GM12878 (cell line): Measurements from ENCODE around the gene STAMBPL1. TPM values are rescaled to one million over a fixed set of nuclear protein-coding genes. Genes with fewer than 3 reads are reported as not detected.
A peak's percentile ranks its signal among the peaks of the same experiment; 100 is the strongest.

Experiments
- CHD1 ChIP-seq: IDR thresholded peaks from 2 replicates; pipeline ENCODE4 v1.6.1; 2012; ENCODE audit warnings: low read depth, low read length, improper control_type of control experiment
- CHD4 ChIP-seq: fragments of 200-600 bp; sonication (generic); IDR thresholded peaks from 2 replicates; pipeline ENCODE4 v1.6.1; 2016; ENCODE audit warnings: mild to moderate bottlenecking
- FOXK2 ChIP-seq: fragments of 450-650 bp; IDR thresholded peaks from 2 replicates; pipeline ENCODE4 v1.6.1; 2017; ENCODE audit warnings: mild to moderate bottlenecking, moderate library complexity
- FOXM1 ChIP-seq: IDR thresholded peaks from 2 replicates; pipeline ENCODE4 v1.6.1; 2012; ENCODE audit warnings: low read depth, mild to moderate bottlenecking, inconsistent platforms, low read length, moderate library complexity
- IKZF1 ChIP-seq: fragments of 450-650 bp; conservative IDR thresholded peaks from 2 replicates; pipeline ENCODE4 v1.6.1; 2017; ENCODE audit warnings: antibody characterized with exemption, mild to moderate bottlenecking
- JUNB ChIP-seq: IDR thresholded peaks from 2 replicates; pipeline ENCODE4 v1.6.1; 2016; ENCODE audit warnings: antibody characterized with exemption, mild to moderate bottlenecking
- JUND ChIP-seq: IDR thresholded peaks from 2 replicates; pipeline ENCODE4 v1.6.1; 2012; ENCODE audit warnings: low read depth, mild to moderate bottlenecking, low read length, improper control_type of control experiment, moderate library complexity
- KAT2A ChIP-seq: conservative IDR thresholded peaks from 2 replicates; pipeline ENCODE4 v1.6.1; 2011; ENCODE audit warnings: low read depth, low read length; ENCODE audit not compliant: control insufficient read depth
- KLF5 ChIP-seq: fragments of 450-650 bp; IDR thresholded peaks from 2 replicates; pipeline ENCODE4 v1.6.1; 2014; ENCODE audit warnings: mild to moderate bottlenecking; ENCODE audit not compliant: partially characterized antibody
- MEF2B ChIP-seq: fragments of 450-650 bp; IDR thresholded peaks from 2 replicates; pipeline ENCODE4 v1.6.1; 2018; ENCODE audit warnings: mild to moderate bottlenecking, moderate library complexity; ENCODE audit not compliant: partially characterized antibody, poor library complexity, severe bottlenecking
- MTA3 ChIP-seq: IDR thresholded peaks from 2 replicates; pipeline ENCODE4 v1.6.1; 2012; ENCODE audit warnings: low read length, inconsistent platforms, borderline replicate concordance
- NFIC ChIP-seq: IDR thresholded peaks from 2 replicates; pipeline ENCODE4 v1.6.1; 2012; ENCODE audit warnings: low read depth, mild to moderate bottlenecking, inconsistent platforms, low read length, moderate library complexity
- NRF1 ChIP-seq: conservative IDR thresholded peaks from 2 replicates; pipeline ENCODE4 v1.6.1; 2011; ENCODE audit warnings: mild to moderate bottlenecking, low read depth, low read length, improper control_type of control experiment
- POLR2A ChIP-seq: IDR thresholded peaks from 2 replicates; pipeline ENCODE4 v1.6.1; 2011; ENCODE audit warnings: low read depth, mild to moderate bottlenecking, low read length
- RCOR1 ChIP-seq: conservative IDR thresholded peaks from 2 replicates; pipeline ENCODE4 v1.6.1; 2012; ENCODE audit warnings: low read depth, low read length, improper control_type of control experiment
- RUNX3 ChIP-seq: IDR thresholded peaks from 2 replicates; pipeline ENCODE4 v1.6.1; 2012; ENCODE audit warnings: low read length, inconsistent platforms
- SUPT20H ChIP-seq: IDR thresholded peaks from 2 replicates; pipeline ENCODE4 v1.6.1; 2011; ENCODE audit warnings: low read depth, mild to moderate bottlenecking, low read length, moderate library complexity, borderline replicate concordance; ENCODE audit not compliant: control insufficient read depth
- TBL1XR1 ChIP-seq: IDR thresholded peaks from 2 replicates; pipeline ENCODE4 v1.6.1; 2012; ENCODE audit warnings: low read depth, low read length, improper control_type of control experiment
- polyA plus RNA-seq, 11 experiments: library from polyadenylated mRNA; depleted of rRNA in 4 of 11; unstranded in 6 of 11; stranded (reverse) in 5 of 11; fragments of >200 nt; fragmentation: Nextera tagmentation in 4 of 11; fragmentation: Illumina TruSeq in 1 of 11; extraction: Ambion mirVana in 4 of 11; extraction: Trizol in 1 of 11; gene quantifications; 1 replicate in 1 of 11; 2 replicates in 10 of 11; pipeline versions ENCODE4 v1.2.1 to v1.2.3, GENCODE V29; 2011 to 2016; ENCODE audit warnings: inconsistent platforms in 2 of 11, missing spikeins in 2 of 11, low read depth in 1 of 11
- total RNA-seq, 4 experiments: library from RNA; depleted of rRNA in 3 of 4; stranded (reverse); fragments of >200 nt in 3 of 4; fragmentation: Illumina TruSeq in 1 of 4; extraction: Trizol in 1 of 4; gene quantifications; 2 replicates each; pipeline versions ENCODE4 v1.2.1 to v1.2.3, GENCODE V29; 2013 to 2021
- TF ChIP-seq, protein P1 (sequence below): fragments of 450-650 bp; IDR thresholded peaks from 2 replicates; pipeline ENCODE4 v1.6.1; 2017; ENCODE audit warnings: antibody characterized with exemption, mild to moderate bottlenecking, moderate library complexity
- TF ChIP-seq, protein P2 (sequence below): IDR thresholded peaks from 2 replicates; pipeline ENCODE4 v1.6.1; 2012; ENCODE audit warnings: low read depth, low read length, improper control_type of control experiment
- TF ChIP-seq, protein P3 (sequence below): fragments of 450-650 bp; IDR thresholded peaks from 2 replicates; pipeline ENCODE4 v1.6.1; 2018; ENCODE audit warnings: borderline replicate concordance, mild to moderate bottlenecking; ENCODE audit not compliant: partially characterized antibody
- TF ChIP-seq, protein P4 (sequence below): IDR thresholded peaks from 2 replicates; pipeline ENCODE4 v1.6.1; 2012; ENCODE audit warnings: low read depth, low read length, improper control_type of control experiment

The STAMBPL1 gene
- total and polyA plus RNA-seq, 10 of the 15 experiments (the other 5 are each of a cell fraction or from before 2014, with no cell fraction given), result 7.5 to 44.1 (median 25.4) TPM

DNA sequence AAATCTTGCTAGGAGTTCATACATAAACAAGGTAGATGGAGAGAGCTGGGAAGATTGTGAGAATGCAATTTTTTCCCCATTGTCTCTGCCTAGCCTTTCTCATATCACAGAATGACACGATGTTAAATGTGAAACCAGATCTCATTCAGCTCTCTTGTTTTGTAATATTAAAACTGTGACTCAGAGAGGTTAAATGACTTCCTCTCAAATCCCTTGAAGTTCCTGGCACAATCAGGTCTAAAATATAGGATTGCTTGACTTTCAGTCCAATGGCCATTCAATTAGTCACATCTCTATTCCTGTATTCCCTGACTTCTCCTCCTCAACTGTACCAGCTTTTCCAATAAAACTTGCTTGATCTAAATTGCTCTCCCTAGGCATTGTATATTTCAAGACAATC is 31.5 kb upstream of the STAMBPL1 start (continued):
- TF ChIP-seq KLF5 (no peak), JUNB (peak; percentile 86), MTA3 (no peak), NRF1 (no peak), FOXM1 (no peak), MEF2B (no peak), CHD1 (no peak), POLR2A (no peak), SUPT20H (no peak), IKZF1 (0 out of 2 replicates have a peak, but pooled peaks have one; percentile 37), RUNX3 (peak; percentile 38; the same call in 1 of the 2 replicates), FOXK2 (no peak), RCOR1 (no peak), KAT2A (no peak), NFIC (peak; percentile 75), TBL1XR1 (no peak), JUND (no peak), CHD4 (no peak)
- TF ChIP-seq, protein P1, sequence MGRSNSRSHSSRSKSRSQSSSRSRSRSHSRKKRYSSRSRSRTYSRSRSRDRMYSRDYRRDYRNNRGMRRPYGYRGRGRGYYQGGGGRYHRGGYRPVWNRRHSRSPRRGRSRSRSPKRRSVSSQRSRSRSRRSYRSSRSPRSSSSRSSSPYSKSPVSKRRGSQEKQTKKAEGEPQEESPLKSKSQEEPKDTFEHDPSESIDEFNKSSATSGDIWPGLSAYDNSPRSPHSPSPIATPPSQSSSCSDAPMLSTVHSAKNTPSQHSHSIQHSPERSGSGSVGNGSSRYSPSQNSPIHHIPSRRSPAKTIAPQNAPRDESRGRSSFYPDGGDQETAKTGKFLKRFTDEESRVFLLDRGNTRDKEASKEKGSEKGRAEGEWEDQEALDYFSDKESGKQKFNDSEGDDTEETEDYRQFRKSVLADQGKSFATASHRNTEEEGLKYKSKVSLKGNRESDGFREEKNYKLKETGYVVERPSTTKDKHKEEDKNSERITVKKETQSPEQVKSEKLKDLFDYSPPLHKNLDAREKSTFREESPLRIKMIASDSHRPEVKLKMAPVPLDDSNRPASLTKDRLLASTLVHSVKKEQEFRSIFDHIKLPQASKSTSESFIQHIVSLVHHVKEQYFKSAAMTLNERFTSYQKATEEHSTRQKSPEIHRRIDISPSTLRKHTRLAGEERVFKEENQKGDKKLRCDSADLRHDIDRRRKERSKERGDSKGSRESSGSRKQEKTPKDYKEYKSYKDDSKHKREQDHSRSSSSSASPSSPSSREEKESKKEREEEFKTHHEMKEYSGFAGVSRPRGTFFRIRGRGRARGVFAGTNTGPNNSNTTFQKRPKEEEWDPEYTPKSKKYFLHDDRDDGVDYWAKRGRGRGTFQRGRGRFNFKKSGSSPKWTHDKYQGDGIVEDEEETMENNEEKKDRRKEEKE, result no peak
- TF ChIP-seq, protein P2, sequence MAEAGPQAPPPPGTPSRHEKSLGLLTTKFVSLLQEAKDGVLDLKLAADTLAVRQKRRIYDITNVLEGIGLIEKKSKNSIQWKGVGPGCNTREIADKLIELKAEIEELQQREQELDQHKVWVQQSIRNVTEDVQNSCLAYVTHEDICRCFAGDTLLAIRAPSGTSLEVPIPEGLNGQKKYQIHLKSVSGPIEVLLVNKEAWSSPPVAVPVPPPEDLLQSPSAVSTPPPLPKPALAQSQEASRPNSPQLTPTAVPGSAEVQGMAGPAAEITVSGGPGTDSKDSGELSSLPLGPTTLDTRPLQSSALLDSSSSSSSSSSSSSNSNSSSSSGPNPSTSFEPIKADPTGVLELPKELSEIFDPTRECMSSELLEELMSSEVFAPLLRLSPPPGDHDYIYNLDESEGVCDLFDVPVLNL, result no peak
- TF ChIP-seq, protein P3, sequence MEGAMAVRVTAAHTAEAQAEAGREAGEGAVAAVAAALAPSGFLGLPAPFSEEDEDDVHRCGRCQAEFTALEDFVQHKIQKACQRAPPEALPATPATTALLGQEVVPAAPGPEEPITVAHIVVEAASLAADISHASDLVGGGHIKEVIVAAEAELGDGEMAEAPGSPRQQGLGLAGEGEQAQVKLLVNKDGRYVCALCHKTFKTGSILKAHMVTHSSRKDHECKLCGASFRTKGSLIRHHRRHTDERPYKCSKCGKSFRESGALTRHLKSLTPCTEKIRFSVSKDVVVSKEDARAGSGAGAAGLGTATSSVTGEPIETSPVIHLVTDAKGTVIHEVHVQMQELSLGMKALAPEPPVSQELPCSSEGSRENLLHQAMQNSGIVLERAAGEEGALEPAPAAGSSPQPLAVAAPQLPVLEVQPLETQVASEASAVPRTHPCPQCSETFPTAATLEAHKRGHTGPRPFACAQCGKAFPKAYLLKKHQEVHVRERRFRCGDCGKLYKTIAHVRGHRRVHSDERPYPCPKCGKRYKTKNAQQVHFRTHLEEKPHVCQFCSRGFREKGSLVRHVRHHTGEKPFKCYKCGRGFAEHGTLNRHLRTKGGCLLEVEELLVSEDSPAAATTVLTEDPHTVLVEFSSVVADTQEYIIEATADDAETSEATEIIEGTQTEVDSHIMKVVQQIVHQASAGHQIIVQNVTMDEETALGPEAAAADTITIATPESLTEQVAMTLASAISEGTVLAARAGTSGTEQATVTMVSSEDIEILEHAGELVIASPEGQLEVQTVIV, result no peak
- TF ChIP-seq, protein P4, sequence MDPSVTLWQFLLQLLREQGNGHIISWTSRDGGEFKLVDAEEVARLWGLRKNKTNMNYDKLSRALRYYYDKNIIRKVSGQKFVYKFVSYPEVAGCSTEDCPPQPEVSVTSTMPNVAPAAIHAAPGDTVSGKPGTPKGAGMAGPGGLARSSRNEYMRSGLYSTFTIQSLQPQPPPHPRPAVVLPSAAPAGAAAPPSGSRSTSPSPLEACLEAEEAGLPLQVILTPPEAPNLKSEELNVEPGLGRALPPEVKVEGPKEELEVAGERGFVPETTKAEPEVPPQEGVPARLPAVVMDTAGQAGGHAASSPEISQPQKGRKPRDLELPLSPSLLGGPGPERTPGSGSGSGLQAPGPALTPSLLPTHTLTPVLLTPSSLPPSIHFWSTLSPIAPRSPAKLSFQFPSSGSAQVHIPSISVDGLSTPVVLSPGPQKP, result no peak
